ENCODE results near the gene APC. TPM values are rescaled to one million over a fixed set of nuclear protein-coding genes. Genes with fewer than 3 reads are reported as not detected.

The APC gene
- total and polyA plus RNA-seq, 12 donors, result 3.1 to 47.6 (median 36.6) TPM

- ATAC-seq (peak in 1 of 8 donors; percentile 54), DNase-seq (no peak)
- Histone ChIP-seq H3K4me1 (peaks cover 0 to 6% (median 0%) of the 10 kb centered on the region in 9 donors), H3K9me3 (no peaks in the 10 kb centered on the region), H3K36me3 (no peaks in the 10 kb centered on the region), H3K4me3 (no peak overlapping the region), H3K27me3 (peaks cover 0 to 4% (median 0%) of the 10 kb centered on the region in 7 donors), H3K27ac (no peak overlapping the region)
- intact Hi-C loops (cut with DNase I), result loop anchor here in 4 of 10 donors (5.0 to 10.0 kb wide), 2 partner anchors 63 to 66 kb away; no protein-coding TSS in a partner anchor
- TF ChIP-seq, protein P1, sequence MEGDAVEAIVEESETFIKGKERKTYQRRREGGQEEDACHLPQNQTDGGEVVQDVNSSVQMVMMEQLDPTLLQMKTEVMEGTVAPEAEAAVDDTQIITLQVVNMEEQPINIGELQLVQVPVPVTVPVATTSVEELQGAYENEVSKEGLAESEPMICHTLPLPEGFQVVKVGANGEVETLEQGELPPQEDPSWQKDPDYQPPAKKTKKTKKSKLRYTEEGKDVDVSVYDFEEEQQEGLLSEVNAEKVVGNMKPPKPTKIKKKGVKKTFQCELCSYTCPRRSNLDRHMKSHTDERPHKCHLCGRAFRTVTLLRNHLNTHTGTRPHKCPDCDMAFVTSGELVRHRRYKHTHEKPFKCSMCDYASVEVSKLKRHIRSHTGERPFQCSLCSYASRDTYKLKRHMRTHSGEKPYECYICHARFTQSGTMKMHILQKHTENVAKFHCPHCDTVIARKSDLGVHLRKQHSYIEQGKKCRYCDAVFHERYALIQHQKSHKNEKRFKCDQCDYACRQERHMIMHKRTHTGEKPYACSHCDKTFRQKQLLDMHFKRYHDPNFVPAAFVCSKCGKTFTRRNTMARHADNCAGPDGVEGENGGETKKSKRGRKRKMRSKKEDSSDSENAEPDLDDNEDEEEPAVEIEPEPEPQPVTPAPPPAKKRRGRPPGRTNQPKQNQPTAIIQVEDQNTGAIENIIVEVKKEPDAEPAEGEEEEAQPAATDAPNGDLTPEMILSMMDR (IDR thresholded peaks at IDR 0.05), result no peak
- 81 to 84% methylated on average over 1 of the region's 1 CpG for WGBS, 2 donors
These were observed 46.4 kb upstream of the APC start for GRCh38 chr5:112691339-112691680.

DNA sequence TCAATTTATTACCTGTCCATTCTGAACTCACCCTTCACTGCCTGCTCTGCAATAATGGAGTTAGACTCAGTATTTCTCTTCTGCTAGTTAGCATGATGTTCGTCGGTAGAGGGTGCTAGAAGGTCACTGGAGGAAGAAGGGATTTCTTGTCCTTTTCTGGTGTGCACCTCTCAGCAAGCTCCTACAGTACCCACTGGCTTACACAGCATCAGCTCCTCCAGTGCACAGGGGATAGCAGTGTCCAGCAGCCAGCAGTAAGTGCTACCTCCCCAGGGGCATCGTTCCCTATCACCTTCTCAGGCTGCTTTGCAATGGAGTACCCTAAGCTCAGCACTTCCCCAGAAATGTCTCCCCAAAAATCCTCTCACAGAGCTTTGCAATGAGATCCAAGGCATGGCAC lies 45.9 kb upstream of the APC start:
- Histone ChIP-seq H3K4me3 (no peak overlapping the region), H3K4me1 (peaks cover 0 to 2% (median 0%) of the 10 kb centered on the region in 9 donors), H3K36me3 (no peaks in the 10 kb centered on the region), H3K27me3 (peaks cover 0 to 4% (median 0%) of the 10 kb centered on the region in 7 donors), H3K9me3 (no peaks in the 10 kb centered on the region), H3K27ac (no peak overlapping the region)
- 69% methylated on average over 3 of the region's 3 CpGs for WGBS, 2 donors
- ATAC-seq, result peak in 2 of 8 donors; percentile 41 to 70
- intact Hi-C loops (cut with DNase I), result loop anchor here in 4 of 10 donors (5.0 to 10.0 kb wide), 2 partner anchors 63 to 66 kb away; no protein-coding TSS in a partner anchor
- no peak for DNase-seq
- TF ChIP-seq, protein P1 (IDR thresholded peaks at IDR 0.05), result peak in 3 of 9 donors; percentile 16 to 34 (median 22)

- DNase-seq, result no peak
- Histone ChIP-seq H3K27ac (no peak overlapping the region), H3K4me1 (no peaks in the 10 kb centered on the region), H3K4me3 (no peak overlapping the region), H3K9me3 (no peaks in the 10 kb centered on the region), H3K27me3 (peaks cover 0 to 2% (median 0%) of the 10 kb centered on the region in 7 donors), H3K36me3 (no peaks in the 10 kb centered on the region)
- WGBS, 2 donors, result 93 to 97% methylated on average over 1 of the region's 1 CpG
- TF ChIP-seq, protein P1 (IDR thresholded peaks at IDR 0.05), result no peak
- intact Hi-C loops (cut with DNase I), result loop anchor here in 4 of 10 donors (5.0 to 10.0 kb wide), 2 partner anchors 62 to 65 kb away; no protein-coding TSS in a partner anchor
- ATAC-seq, result no peak
These were observed 45.2 kb upstream of the APC start for GRCh38 chr5:112692472-112692871.

- Histone ChIP-seq H3K4me3 (no peak overlapping the region), H3K27ac (no peak overlapping the region), H3K36me3 (no peaks in the 10 kb centered on the region), H3K27me3 (no peaks in the 10 kb centered on the region), H3K9me3 (no peaks in the 10 kb centered on the region), H3K4me1 (no peaks in the 10 kb centered on the region)
- DNase-seq, result no peak
- 90 to 92% methylated on average over 3 of the region's 3 CpGs for WGBS, 2 donors
- TF ChIP-seq, protein P1 (IDR thresholded peaks at IDR 0.05), result no peak
- ATAC-seq, result no peak
- intact Hi-C loops (cut with DNase I), result loop anchor here in 4 of 10 donors (5.0 to 10.0 kb wide), 2 partner anchors 62 to 64 kb away; no protein-coding TSS in a partner anchor
These were observed 44.4 kb upstream of the APC start for GRCh38 chr5:112693301-112693700.

All from heart right ventricle (tissue), 16 donors.